Left renal pelvis (tissue), 4 donors: ENCODE results near the gene UBL7. TPM values are rescaled to one million over a fixed set of nuclear protein-coding genes. Genes with fewer than 3 reads are reported as not detected.
"Not testable (repeated sequence)": the region's sequence is repeated elsewhere in the genome, so short reads cannot be mapped to it uniquely, and the experiment has no call there.

ENCODE experiments used
- DNase-seq, 4 donors: peaks; one replicate each; pipeline ENCODE4 v3.0.0-alpha.2; 2013; ENCODE audit warnings: low read depth in 4 of 4, low spot score in 3 of 4
- polyA plus RNA-seq, 4 donors: library from polyadenylated mRNA; unstranded; fragments of 120-200 nt; gene quantifications; one replicate each; pipeline ENCODE4 v1.2.1, GENCODE V29; 2013; ENCODE audit not compliant: insufficient read length in 4 of 4

Gene UBL7, protein sequence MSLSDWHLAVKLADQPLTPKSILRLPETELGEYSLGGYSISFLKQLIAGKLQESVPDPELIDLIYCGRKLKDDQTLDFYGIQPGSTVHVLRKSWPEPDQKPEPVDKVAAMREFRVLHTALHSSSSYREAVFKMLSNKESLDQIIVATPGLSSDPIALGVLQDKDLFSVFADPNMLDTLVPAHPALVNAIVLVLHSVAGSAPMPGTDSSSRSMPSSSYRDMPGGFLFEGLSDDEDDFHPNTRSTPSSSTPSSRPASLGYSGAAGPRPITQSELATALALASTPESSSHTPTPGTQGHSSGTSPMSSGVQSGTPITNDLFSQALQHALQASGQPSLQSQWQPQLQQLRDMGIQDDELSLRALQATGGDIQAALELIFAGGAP
- 10 to 100 TPM; 49.3 to 67.7 (median 63.1) TPM for polyA plus RNA-seq

DNA sequence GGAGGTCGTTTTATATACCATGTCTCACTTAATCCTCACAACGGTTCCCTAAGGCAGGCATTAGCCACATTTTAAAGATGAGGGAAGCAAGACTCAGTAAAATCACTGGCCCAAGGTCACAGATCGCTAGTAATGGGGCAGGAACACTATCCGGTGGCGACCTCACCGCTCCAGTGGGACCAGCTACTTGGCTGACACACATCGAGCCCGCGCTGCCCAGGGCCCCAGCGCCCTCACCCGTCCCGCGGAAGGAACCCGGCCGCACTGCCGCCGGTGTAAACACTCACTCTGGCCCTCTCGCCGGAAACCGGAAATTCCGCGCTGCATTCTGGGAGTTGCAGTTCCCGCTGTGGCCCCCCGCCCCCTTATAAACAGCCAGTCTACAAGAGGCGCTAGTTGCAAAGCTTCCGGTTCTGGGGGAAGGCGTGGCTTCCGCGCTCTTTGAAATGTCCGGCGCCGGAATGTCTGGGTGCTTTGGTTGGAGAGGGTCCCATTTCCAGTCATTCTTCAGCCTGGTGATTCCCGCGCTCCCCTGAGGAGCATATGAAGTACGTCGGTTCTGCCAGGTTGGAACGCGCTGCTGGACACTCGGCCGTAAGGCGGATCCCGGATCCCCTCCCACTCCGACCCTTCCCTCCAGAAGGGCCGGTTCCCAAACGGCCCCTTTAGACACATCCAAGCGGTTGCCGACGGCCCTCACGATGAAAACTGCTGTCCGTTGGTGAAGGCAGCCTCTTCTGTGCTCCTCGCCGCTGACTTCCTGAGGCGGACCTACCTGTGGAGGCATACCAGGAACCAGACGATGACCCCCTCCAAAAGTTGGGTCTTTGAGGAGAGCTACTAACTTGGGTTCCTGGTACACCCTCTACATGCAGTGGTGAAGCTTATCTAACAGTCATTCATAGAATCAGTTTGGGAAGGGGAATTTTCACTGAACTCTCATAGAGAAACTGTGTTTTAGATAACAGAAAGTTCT is at the start of gene UBL7:
TSS of gene UBL7 (minus strand) at position 290 of the 976 bp plus-strand sequence. CDS start 2,293 bp downstream, outside the sequence.
- peak; percentile 88 to 95 (median 93) for DNase-seq

DNA sequence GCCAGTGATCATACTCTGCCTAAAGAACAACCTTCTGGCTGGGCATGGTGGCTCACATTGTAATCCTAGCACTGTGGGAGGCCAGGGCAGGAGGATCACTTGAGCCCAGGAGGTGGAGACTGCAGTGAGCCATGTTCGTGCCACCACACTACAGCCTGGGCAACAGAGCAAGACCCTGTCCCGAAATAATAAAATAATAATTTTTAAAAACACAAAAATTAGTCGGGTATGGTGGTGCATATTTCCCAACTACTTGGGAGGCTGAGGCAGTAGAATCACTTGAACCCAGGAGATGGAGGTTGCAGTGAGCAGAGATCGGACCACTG is 45.5 kb upstream of the UBL7 start:
- no peak for DNase-seq

DNA sequence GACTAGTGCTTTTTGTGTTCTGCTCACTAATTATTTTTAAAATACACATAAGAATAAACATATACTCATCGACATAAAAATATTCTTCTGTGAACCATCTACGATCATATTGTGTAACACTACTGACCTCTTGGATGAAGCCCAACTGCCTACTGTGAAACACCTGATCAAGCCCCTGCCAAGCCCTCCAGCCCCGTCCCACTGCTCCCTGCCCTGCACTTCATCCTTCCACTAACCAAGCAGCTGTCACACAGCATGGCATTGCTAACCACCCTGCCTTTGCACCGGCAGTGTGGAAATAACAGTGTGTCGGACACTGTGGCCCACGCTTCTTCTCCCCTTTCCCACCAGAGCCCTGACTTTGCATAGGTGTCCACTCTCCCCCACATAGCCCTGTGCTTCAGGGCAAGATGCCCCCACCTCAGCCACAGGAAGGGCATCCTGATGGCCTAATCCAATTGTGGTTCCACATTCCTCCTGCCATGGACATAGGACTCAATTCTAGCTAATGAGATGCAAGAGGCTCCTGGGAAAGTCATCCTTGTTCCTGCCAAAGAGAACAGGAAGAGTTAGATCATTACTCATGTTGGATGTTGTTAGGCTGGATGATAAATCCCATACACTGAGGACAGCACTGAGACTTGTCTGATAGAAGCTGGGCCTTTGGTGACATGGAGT is 45.0 kb upstream of the UBL7 start:
- DNase-seq: no peak

DNA sequence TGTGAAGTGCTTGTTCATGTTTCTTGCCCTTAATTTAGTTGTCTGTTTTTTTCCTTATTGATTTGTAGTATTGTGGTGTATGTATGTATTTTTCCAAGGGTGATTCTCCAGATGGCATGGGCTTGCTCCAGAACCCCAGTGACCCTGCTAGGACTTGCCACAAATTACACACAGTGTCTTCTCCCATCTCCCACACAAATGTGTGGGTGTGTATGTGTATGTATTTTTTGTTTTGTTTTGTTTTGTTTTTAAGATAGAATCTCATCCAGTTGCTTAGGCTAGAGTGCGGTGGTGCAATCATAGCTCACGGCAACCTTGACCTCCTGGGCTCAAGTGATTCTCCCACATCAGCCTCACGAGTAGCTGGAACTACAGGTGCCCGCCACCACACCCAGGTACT is 43.9 kb upstream of the UBL7 start:
- DNase-seq: no peak

DNA sequence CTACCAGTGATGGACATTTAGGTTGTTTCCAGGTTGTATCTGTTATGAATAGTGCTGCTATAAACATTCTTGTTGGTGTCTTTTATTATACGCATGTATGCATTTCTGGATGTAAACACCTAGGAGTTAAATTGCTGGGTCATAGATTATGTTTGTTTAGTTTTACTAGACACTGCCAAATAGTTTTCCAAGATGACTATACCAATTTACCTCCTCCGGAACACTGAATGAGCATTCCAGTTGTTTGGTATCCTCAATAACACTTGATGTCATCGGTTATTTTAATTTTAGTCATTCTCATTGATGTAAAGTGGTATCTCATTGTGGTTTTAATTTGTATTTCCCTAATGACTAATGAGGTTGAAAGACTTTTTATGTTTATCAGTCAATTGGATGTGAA is 43.5 kb upstream of the UBL7 start:
- DNase-seq: no peak

DNA sequence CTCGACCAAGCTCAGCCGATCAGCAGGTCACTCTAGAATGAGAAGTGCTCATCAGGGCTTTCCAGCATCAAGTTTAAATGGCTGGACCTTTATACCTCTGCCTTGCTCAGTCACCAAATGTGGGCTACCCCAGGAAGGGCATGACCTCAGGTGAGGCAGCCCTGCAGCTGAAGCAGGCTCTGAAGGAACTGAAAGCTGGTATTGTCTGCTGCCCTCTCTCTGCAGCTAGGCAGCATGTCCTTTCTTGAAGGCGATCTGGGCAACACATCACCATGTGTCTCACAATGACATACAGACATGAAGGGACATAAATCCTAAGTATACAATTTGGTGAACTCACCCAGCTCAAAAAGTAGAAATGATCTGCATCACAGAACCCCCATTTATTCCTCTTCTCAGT is 41.3 kb upstream of the UBL7 start:
- no peak for DNase-seq

DNA sequence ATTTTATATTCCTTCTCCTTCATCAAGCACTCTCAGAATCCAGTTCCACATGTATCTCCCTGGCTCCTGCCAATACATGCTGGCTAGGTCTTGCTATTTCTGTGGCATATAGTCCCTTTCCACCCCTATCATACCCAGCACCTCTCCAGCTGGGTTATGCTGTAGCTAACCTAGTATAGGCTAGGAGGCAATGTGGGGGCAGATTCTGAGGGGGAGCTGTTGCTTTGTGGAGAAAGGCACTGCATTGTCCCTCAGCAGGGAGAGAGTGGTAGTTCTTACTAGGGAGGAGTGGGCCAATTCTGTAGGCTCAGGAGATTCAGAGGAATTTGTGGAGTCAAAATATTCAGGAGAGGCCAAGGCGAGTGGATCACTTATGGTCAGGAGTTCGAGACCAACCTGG is 39.4 kb upstream of the UBL7 start:
- no peak for DNase-seq

DNA sequence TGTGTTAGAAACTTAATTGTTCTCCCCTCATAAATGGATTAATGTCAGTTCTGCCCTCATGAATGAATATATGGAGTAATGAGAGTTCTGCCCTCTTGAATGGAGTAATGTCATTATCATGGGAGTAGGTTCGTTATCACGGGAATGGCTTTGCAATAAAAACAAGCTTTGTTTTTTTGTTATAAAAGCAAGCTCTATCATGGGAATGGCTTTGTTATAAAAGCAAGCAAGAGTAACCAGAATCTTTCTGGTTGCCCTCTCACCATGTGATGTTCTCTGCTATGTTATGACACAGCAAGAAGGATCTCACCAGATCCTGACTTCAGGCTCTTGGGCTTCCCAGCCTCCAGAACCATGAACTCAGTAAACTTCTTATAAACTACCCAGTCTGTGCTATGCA is 38.4 kb upstream of the UBL7 start:
- DNase-seq: no peak

DNA sequence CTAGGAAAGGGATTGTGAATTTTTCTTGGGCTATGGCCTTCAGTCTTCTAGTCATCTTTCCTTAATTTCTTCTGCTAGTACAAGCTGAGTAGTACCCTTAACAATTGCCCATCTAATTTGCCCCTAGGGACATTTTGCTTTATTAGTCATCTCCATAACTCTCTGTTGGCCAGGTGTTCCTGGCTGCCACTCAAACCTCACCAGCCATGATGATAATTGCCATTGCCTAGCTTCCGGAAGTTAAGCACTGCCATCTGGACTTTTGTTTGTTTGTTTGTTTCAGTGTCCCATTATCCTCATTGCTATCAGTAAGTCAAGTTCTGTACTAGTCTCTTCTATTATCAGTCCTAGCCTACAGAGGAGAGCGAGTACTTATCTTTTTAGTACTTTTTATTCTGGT is 36.6 kb upstream of the UBL7 start:
- DNase-seq: no peak

DNA sequence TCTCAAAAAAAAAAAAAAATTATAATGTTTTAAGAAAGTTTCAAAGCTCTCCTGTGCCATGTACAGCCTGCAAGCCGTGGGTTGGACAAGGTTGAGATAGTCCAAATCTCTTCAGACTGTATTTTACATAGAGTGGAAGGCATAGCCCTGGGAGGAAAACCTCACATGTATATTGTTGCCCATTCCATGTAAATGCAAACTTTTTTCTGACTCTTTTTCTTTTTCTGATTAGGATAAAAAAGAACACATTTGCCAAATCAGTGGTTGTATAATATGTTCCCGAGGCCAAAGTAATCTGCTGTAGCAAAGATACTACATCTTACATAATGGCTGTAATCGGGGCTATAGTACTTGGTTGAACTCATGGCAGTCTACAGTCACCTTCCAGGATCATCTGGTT is 35.7 kb upstream of the UBL7 start:
- DNase-seq: no peak

DNA sequence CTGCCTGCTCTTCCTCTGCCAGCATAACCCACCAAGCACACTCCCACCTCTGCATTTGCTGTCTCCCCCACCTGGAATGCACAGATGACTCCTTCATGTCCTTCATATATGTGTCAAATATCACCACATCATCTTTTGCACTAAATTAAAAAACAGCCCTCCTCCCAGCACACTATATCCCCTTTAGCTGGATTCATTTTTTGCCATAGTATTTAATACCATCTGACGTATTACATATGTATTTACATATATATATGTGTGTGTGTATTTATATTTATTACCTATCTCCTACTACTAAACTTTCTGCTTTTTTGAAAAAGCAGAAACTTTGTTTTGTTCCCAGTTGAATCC is 29.4 kb upstream of the UBL7 start:
- no peak for DNase-seq

DNA sequence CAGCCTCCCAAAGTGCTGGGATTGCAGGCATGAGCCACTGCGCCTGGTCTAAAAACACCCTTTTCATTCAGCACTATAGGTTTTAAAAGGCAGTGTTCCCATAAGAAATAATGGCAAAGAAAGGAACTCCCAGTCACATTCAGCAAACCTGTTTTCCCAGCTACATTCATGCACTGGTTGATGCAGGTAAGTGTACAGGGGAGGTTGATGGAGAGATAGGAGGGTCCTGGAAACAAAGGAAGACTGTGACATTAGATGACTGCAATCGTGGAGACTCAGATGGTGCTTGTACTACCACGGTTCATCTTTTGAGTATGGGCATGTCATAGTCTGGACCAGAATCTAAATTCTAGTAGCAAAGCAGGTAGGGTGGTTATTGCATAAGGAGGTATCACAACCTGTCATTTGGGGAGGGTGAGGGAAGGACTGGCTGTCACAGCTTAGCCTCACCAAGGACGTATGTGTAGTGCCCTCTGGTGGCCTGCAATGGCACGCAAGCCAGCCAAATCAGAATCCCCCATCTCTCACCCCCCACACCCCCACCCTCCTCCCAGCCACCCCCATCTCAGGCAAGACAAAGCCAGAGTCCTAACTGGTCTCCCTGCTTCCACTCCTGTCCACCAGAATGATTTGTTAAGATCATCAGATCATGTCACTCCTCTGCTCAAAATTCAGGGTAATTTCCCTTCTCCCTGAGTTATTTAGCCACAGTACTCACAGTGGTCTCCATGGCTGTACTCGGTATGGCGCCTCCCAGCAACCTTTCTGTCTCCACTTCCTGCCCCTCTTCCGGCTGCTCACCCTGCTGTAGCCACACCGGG is 28.8 kb upstream of the UBL7 start:
- peak in 2 of 4 donors; percentile 25 to 29 for DNase-seq

DNA sequence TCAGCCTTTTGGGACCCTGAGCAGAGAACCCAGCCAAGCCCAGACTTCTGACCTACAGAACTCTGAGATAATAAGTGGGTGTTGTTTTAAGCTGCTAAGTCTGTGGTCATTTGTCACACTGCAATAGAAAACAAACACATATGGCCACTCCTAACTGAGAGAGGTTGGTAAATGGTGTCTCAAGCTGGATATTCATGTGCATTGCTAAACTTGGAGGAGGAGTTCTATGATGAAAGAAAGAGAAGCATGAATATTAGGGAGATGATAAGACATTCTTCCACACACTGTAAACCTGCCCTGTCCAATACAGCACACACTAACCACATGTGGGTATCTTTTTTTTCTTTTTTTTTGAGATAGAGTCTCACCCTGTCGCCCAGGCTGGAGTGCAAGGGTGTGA is 27.8 kb upstream of the UBL7 start:
- no peak for DNase-seq

DNA sequence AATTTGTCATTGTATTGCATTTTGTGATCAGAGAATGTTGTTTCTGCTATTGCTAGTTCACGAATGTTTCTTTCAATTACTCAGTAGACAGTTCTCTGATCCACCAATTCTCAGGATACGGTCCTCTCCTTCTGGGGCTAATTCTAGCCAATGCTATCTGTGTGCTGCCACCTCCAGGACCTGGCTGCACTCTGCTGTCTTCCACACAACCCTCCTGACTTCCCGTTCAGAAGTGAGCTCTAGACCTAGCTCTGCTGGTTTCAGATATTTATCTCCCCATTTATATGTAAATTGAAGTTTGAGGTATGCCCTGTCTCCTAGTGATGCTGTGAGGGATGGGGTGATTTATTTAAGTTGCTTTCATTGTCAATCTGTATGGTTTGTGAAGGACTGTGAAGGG is 21.7 kb upstream of the UBL7 start:
- no peak for DNase-seq

DNA sequence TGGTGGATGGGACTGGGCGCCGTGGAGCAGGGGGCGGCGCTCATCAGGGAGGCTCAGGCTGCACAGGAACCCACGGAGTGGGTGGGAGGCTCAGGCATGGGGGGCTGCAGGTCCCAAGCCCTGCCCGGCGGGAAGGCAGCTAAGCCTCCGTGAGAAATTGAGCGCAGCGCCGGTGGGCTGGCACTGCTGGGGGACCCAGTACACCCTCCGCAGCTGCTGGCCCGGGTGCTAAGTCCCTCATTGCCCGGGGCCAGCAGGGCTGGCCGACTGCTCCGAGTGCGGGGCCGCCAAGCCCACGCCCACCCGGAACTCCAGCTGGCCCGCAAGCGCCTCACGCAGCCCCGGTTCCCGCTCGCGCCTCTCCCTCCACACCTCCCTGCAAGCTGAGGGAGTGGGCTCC is 19.4 kb upstream of the UBL7 start:
- DNase-seq: not testable (repeated sequence)

DNA sequence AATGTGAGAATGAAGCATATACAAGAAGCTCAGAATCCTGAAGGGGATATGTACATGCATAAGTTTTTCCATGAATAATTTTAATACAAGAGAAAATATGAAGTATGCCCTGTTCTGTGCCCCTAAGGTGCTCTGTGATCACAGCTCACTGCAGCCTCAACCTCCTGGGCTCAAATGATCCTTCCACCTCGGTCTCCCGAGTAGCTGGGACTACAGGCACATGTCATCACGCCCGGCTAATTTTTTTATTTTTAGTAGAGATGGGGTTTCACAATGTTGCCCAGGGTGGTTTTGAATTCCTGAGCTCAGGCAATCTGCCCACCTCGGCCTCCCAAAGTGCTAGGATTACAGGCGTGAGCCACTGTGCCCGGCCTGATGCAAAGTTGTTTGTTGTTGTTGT is 10.7 kb upstream of the UBL7 start:
- DNase-seq: not testable (repeated sequence)

DNA sequence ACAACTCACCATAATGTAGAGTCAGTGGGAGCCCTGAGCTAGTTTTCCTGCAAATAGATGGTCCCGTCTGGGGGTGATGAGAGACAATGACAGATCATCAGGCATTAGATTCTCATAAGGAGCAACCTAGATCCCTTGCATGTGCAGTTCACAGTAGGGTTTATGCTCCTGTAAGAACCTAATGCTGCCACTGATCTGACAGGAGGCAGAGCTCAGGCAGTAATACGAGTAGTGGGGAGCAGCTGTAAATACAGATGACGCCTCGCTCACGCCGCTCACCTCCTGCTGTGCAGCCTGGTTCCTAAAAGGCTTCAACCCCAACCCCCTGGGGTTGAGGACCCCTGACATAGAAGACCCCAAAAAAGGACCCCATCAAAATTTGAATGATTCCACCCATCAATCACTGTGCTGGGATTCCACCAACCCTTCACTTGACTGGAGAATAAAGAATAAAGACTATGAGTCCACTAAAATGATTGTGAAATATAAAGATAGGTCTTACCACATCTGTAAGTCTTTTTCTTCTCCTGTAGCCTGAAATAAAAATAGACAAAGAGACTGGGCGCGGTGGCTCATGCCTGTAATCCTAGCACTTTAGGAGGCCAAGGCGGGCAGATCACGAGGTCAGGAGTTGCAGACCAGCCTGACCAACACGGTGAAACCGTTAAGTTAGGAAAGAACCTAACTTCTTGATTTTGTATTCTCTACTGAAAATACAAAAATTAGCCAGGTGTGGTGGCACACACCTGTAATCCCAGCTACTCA is 9.9 kb upstream of the UBL7 start:
- no peak for DNase-seq

DNA sequence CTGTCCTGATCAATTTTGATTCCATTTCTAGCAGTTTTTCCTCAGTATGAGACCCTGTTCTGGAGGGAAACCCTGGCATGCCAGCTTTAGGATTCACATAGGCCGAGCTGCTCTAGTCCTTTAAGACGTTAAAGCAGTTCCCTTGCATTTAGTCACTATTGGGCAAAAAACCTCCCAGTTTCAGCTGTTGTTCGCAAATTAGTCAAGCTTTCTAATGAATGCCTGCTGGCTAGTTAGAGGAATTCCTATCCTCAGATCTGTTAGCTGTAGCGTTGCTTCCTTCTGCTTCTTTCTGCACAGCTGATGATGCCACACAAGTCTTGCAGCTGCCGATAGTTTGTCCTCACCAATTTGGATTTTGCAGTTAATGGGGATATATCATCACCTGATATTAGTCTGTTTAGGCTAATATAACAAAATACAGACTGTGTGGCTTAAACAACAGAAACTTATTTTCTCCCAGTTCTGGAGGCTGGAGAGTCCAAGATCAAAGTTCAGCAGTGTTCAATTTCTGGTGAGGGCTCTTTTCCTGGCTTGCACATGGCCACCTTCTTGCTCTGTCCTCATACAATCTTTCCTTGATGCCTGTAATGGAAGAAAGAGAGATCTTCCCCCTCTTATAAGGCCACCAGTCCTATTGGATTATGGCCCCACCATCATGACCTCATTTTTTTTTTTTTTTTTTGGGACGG is 7.5 kb upstream of the UBL7 start:
- no peak for DNase-seq

DNA sequence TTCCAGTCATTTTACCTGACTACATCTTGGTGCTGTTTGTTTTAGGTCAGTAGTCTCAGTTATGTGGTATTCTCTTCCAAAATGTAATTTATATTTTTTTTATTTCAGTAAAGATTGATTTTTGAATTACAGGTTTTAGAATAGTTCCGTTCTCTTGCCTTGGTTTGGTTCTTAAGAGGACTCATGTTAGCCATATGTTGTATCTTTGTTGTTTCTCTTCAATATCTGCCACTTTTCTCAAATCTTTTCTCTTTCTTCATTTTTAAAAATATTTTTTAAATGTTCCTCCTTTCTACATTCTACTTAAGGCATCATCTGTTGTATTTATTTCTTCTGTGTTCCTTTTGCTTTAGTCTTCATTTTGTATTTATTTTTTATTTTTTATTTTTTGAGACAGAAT is 5.6 kb upstream of the UBL7 start:
- no peak for DNase-seq
